ENCODE results near the gene PXYLP1. TPM values are rescaled to one million over a fixed set of nuclear protein-coding genes. Genes with fewer than 3 reads are reported as not detected.
"Not testable (repeated sequence)": the region's sequence is repeated elsewhere in the genome, so short reads cannot be mapped to it uniquely, and the experiment has no call there.

The PXYLP1 gene
- total and polyA plus RNA-seq, 9 of the 15 experiments (the other 6 are each of a cell fraction or from before 2014, with no cell fraction given), result 0.80 to 2.9 (median 1.3) TPM

GRCh38 chr3:141204343-141204742 lies 27.3 kb upstream of the PXYLP1 start:
- DNase-seq (ENCODE audit: extremely low read depth in 1 of 4, low spot score in 3 of 4) (no peak), FAIRE-seq (no peak), ATAC-seq (no peak)
- Histone ChIP-seq H3K36me3 (ENCODE audit: control insufficient read depth, insufficient read depth, low read length) (no peaks in the 10 kb centered on the region), H4K20me1 (replicated peaks; ENCODE audit: control insufficient read depth, insufficient read depth, low read length) (no peaks in the 10 kb centered on the region), H3K9me1 (ENCODE audit: control insufficient read depth, insufficient read depth, low read length) (no peaks in the 10 kb centered on the region), H3K27me3 (ENCODE audit: control insufficient read depth in 2 of 2, insufficient read depth in 2 of 2, low read length in 2 of 2) (peaks cover 2 to 9% of the 10 kb centered on the region in 2 experiments; a peak in 4 of 5 replicates), H2AFZ (ENCODE audit: low read depth, low read length) (0 out of 2 replicates have a peak overlapping the region, but pooled peaks have one; percentile 9), H3K4me1 (replicated peaks in 1 of 2; ENCODE audit: control insufficient read depth in 2 of 2, insufficient read depth in 2 of 2, low read length in 2 of 2) (no peaks in the 10 kb centered on the region; a peak in 1 of 5 replicates), H3K9ac (ENCODE audit: insufficient read depth in 1 of 2, low read depth in 2 of 2, low read length in 2 of 2) (no peak overlapping the region; a peak in 1 of 4 replicates), H3K79me2 (ENCODE audit: control insufficient read depth, insufficient read depth, low read length) (no peaks in the 10 kb centered on the region), H3K27ac (ENCODE audit: extremely low read depth, low read depth, low read length) (no peak overlapping the region), H3K4me3 (no peak overlapping the region), H3K9me3 (replicated peaks; ENCODE audit: control insufficient read depth, insufficient read depth, low read depth, low read length) (no peaks in the 10 kb centered on the region), H3K4me2 (ENCODE audit: insufficient read depth, low read length) (no peak overlapping the region)
- CTCF ChIA-PET (ENCODE audit: low intra/inter-chr PET ratio), result no interaction called here
- in situ Hi-C loops (cut with MboI) (no loop called here), intact Hi-C loops (cut with micrococcal nuclease) (no loop called here)
- POLR2A ChIA-PET, result no interaction called here
- no TSS peak for BruUV-seq (replicated peaks)
- no peak for TF ChIP-seq ZNF717 (CRISPR knock-in tag; IDR thresholded peaks at IDR 0.05)
- TF ChIP-seq MCM7 (IDR thresholded peaks at IDR 0.05), result no peak
- TF ChIP-seq TEAD4 (IDR thresholded peaks at IDR 0.05; ENCODE audit: low read length), result no peak
- no peak for TF ChIP-seq TEAD4 (CRISPR knock-in tag; IDR thresholded peaks at IDR 0.05; ENCODE audit: borderline replicate concordance)
- TF ChIP-seq ZNF444 (CRISPR knock-in tag; IDR thresholded peaks at IDR 0.05), result no peak
- TF ChIP-seq GATA2 (CRISPR knock-in tag; IDR thresholded peaks at IDR 0.05), result no peak
- TF ChIP-seq ETV5 (CRISPR knock-in tag; IDR thresholded peaks at IDR 0.05; ENCODE audit: low read depth), result no peak
- TF ChIP-seq SIN3B (IDR thresholded peaks at IDR 0.05; ENCODE audit: low read depth), result no peak
- TF ChIP-seq NR2C2 (CRISPR knock-in tag; IDR thresholded peaks at IDR 0.05), result no peak
- no peak for TF ChIP-seq NR2C2 (tag; IDR thresholded peaks at IDR 0.05)
- no peak for TF ChIP-seq TAL1 (IDR thresholded peaks at IDR 0.05)
- no peak for TF ChIP-seq CEBPZ (IDR thresholded peaks at IDR 0.05; ENCODE audit: borderline replicate concordance, low read depth, low read length)
- no peak for TF ChIP-seq ZNF282 (CRISPR knock-in tag; IDR thresholded peaks at IDR 0.05)
- no peak for TF ChIP-seq NR2F6 (CRISPR knock-in tag; IDR thresholded peaks at IDR 0.05)
- TF ChIP-seq POLR3A (IDR thresholded peaks at IDR 0.05; ENCODE audit: borderline replicate concordance, extremely low read depth, insufficient read depth, insufficient read length), result no peak
- TF ChIP-seq RAD51 (IDR thresholded peaks at IDR 0.05; ENCODE audit: borderline replicate concordance, low read depth), result no peak
- 3% methylated on average over 4 of the region's 4 CpGs for WGBS (ENCODE audit: insufficient coverage, low coverage, missing lambda C conversion rate)

DNA sequence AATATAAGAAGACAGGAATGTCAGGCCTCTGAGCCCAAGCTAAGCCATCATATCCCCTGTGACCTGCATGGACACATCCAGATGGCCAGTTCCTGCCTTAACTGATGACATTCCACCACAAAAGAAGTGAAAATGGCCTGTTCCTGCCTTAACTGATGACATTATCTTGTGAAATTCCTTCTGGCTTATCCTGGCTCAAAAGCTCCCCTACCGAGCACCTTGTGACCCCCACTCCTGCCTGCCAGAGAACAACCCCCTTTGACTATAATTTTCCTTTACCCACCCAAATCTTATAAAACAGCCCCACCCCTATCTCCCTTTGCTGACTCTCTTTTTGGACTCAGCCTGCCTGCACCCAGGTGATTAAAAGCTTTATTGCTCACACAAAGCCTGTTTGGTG lies 20.3 kb upstream of the PXYLP1 start:
- BruUV-seq (replicated peaks), result not testable (repeated sequence)

More for the DNA sequence above, 20.3 kb upstream of the PXYLP1 start:
- H3K4me2 ChIP-seq (ENCODE audit: insufficient read depth, low read length); FAIRE-seq; in situ Hi-C loops (cut with MboI); POLR2A ChIA-PET; H3K36me3 ChIP-seq (ENCODE audit: control insufficient read depth, insufficient read depth, low read length); H3K27me3 ChIP-seq (ENCODE audit: control insufficient read depth in 2 of 2, insufficient read depth in 2 of 2, low read length in 2 of 2); H3K4me3 ChIP-seq; H3K9me1 ChIP-seq (ENCODE audit: control insufficient read depth, insufficient read depth, low read length); H2AFZ ChIP-seq (ENCODE audit: low read depth, low read length); CTCF ChIA-PET (ENCODE audit: low intra/inter-chr PET ratio); H4K20me1 ChIP-seq (replicated peaks; ENCODE audit: control insufficient read depth, insufficient read depth, low read length); H3K27ac ChIP-seq (ENCODE audit: extremely low read depth, low read depth, low read length); H3K4me1 ChIP-seq (replicated peaks in 1 of 2; ENCODE audit: control insufficient read depth in 2 of 2, insufficient read depth in 2 of 2, low read length in 2 of 2); H3K9ac ChIP-seq (ENCODE audit: insufficient read depth in 1 of 2, low read depth in 2 of 2, low read length in 2 of 2); H3K9me3 ChIP-seq (replicated peaks; ENCODE audit: control insufficient read depth, insufficient read depth, low read depth, low read length); ATAC-seq; intact Hi-C loops (cut with micrococcal nuclease); H3K79me2 ChIP-seq (ENCODE audit: control insufficient read depth, insufficient read depth, low read length); DNase-seq (ENCODE audit: extremely low read depth in 1 of 4, low spot score in 3 of 4): not testable (repeated sequence)
- 0% methylated on average over 1 of the region's 1 CpG for WGBS (ENCODE audit: insufficient coverage, low coverage, missing lambda C conversion rate)

Data from K562 (cell line).